Measurements from ENCODE around the gene EFTUD2.

GRCh38 chr17:44903012-44903685 lies 3.9 kb upstream of the EFTUD2 start:
- TF ChIP-seq, protein P1, sequence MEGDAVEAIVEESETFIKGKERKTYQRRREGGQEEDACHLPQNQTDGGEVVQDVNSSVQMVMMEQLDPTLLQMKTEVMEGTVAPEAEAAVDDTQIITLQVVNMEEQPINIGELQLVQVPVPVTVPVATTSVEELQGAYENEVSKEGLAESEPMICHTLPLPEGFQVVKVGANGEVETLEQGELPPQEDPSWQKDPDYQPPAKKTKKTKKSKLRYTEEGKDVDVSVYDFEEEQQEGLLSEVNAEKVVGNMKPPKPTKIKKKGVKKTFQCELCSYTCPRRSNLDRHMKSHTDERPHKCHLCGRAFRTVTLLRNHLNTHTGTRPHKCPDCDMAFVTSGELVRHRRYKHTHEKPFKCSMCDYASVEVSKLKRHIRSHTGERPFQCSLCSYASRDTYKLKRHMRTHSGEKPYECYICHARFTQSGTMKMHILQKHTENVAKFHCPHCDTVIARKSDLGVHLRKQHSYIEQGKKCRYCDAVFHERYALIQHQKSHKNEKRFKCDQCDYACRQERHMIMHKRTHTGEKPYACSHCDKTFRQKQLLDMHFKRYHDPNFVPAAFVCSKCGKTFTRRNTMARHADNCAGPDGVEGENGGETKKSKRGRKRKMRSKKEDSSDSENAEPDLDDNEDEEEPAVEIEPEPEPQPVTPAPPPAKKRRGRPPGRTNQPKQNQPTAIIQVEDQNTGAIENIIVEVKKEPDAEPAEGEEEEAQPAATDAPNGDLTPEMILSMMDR (conservative IDR thresholded peaks at IDR 0.05 in 1 of 2, IDR thresholded peaks at IDR 0.05 in 1 of 2; ENCODE audit: extremely low read depth in 1 of 2, insufficient read depth in 1 of 2, low read depth in 1 of 2, low read length in 2 of 2) = no peak
- no peak for TF ChIP-seq EZH2 (IDR thresholded peaks at IDR 0.05; ENCODE audit: borderline replicate concordance, low read length)
